Osteoblast (primary cell): ENCODE data around the gene CSTPP1. TPM values are rescaled to one million over a fixed set of nuclear protein-coding genes. Genes with fewer than 3 reads are reported as not detected.
"Not testable (repeated sequence)": the region's sequence is repeated elsewhere in the genome, so short reads cannot be mapped to it uniquely, and the experiment has no call there.

Experiments
- DNase-seq: peaks from one replicate; pipeline ENCODE4 v3.0.0; 2011; ENCODE audit warnings: low spot score, mixed read lengths; ENCODE audit not compliant: insufficient read length; ENCODE audit errors: missing footprints
- H2AFZ ChIP-seq: 2 replicates; pipeline ENCODE4 v1.6.0; 2011; ENCODE audit warnings: mild to moderate bottlenecking, low read length
- H3K27ac ChIP-seq: 2 replicates; pipeline ENCODE4 v1.5.1; 2011; ENCODE audit warnings: mild to moderate bottlenecking, low read depth, low read length, moderate library complexity
- H3K27me3 ChIP-seq: 2 replicates; pipeline ENCODE4 v1.6.0; 2012; ENCODE audit warnings: mild to moderate bottlenecking, control low read depth, inconsistent platforms, low read length, moderate library complexity; ENCODE audit not compliant: insufficient read depth
- H3K36me3 ChIP-seq: 2 replicates; pipeline ENCODE4 v1.5.1; 2011; ENCODE audit warnings: mild to moderate bottlenecking, low read length, control low read depth, moderate library complexity; ENCODE audit not compliant: insufficient read depth
- H3K4me1 ChIP-seq: 2 replicates; pipeline ENCODE4 v1.5.1; 2011; ENCODE audit warnings: mild to moderate bottlenecking, low read length, control low read depth, moderate library complexity; ENCODE audit not compliant: insufficient read depth
- H3K4me2 ChIP-seq: 2 replicates; pipeline ENCODE4 v1.6.0; 2011; ENCODE audit warnings: mild to moderate bottlenecking, low read length; ENCODE audit not compliant: insufficient read depth
- H3K4me3 ChIP-seq: fragments of 200-600 bp; sonication (generic); 3 replicates; pipeline ENCODE4 v1.5.1; 2012; ENCODE audit warnings: mild to moderate bottlenecking, low read length, inconsistent platforms; ENCODE audit not compliant: insufficient read depth
- H3K79me2 ChIP-seq: 2 replicates; pipeline ENCODE4 v1.6.0; 2012; ENCODE audit warnings: mild to moderate bottlenecking, low read length, control low read depth, inconsistent platforms; ENCODE audit not compliant: insufficient read depth
- H3K9me3 ChIP-seq: 2 replicates; pipeline ENCODE4 v1.5.1; 2011; ENCODE audit warnings: low read depth, low read length, control low read depth
- H4K20me1 ChIP-seq: 2 replicates; pipeline ENCODE4 v1.6.0; 2012; ENCODE audit warnings: mild to moderate bottlenecking, low read length, control low read depth; ENCODE audit not compliant: insufficient read depth
- total RNA-seq: library from RNA; depleted of rRNA; stranded (reverse); fragments of >200 nt; gene quantifications from 2 replicates; pipeline ENCODE4 v1.2.3, GENCODE V29; 2012
- TF ChIP-seq, protein P1 (sequence below): IDR thresholded peaks from 2 replicates; pipeline ENCODE4 v1.5.1; 2011; ENCODE audit warnings: mild to moderate bottlenecking, low read depth, low read length, moderate library complexity; ENCODE audit errors: extremely low read depth

CSTPP1 gene
- total RNA-seq, 1 donor = 27.1 TPM

DNA sequence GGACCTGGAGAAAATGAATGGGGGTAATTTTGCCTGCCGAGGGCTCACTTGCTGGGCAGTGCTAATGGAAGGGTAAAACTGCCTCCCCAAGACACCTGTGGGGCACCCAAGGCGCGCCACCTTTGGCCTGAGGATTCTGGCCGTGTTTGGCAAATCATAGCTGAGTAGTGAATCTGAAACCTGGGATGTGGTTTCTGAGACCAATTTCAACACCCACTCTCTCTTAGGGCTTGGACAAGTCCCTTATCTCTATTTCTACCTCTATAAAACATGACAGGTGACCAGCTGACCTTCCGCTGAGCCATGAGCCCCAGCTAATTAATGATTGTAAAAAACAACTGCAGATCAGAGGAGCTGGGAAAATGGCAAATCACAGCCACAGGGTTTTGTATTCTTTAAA is 251.2 kb downstream of the CSTPP1 start:
- peak overlapping the region; percentile 77 for H3K4me3 ChIP-seq
- peaks cover 31% of the 10 kb centered on the region for H3K4me1 ChIP-seq
- peak; percentile 73 for DNase-seq
- no peaks in the 10 kb centered on the region for H3K27me3 ChIP-seq
- no peaks in the 10 kb centered on the region for H3K9me3 ChIP-seq
- H2AFZ ChIP-seq = peak overlapping the region; percentile 68
- H3K4me2 ChIP-seq = peak overlapping the region; percentile 79
- H3K79me2 ChIP-seq = peaks cover 2% of the 10 kb centered on the region
- no peaks in the 10 kb centered on the region for H3K36me3 ChIP-seq
- no peaks in the 10 kb centered on the region for H4K20me1 ChIP-seq
- TF ChIP-seq, protein P1, sequence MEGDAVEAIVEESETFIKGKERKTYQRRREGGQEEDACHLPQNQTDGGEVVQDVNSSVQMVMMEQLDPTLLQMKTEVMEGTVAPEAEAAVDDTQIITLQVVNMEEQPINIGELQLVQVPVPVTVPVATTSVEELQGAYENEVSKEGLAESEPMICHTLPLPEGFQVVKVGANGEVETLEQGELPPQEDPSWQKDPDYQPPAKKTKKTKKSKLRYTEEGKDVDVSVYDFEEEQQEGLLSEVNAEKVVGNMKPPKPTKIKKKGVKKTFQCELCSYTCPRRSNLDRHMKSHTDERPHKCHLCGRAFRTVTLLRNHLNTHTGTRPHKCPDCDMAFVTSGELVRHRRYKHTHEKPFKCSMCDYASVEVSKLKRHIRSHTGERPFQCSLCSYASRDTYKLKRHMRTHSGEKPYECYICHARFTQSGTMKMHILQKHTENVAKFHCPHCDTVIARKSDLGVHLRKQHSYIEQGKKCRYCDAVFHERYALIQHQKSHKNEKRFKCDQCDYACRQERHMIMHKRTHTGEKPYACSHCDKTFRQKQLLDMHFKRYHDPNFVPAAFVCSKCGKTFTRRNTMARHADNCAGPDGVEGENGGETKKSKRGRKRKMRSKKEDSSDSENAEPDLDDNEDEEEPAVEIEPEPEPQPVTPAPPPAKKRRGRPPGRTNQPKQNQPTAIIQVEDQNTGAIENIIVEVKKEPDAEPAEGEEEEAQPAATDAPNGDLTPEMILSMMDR = no peak
- H3K27ac ChIP-seq = peak overlapping the region; percentile 3

DNA sequence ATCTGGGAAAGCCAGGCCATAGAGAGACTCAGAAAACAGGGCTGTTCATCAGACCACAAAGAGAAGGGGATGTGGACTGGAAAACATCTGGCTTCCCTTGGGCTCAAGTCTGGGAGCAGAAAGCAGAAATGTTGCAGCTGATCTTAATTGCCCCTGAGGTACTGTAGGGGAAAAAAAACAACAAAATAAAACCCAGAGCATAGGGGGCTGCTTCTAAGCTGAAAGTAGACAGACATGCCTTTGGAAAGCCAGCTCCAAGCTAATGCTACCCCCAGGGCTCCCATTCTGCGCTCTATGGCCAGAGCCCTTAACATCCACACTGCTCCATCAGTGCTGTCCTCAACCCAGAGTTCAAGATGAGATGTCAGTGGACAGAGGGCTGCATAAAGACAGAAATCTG is 251.7 kb downstream of the CSTPP1 start:
- H3K4me2 ChIP-seq = no peak overlapping the region
- H3K4me1 ChIP-seq = peaks cover 31% of the 10 kb centered on the region
- TF ChIP-seq, protein P1 = no peak
- H4K20me1 ChIP-seq = no peaks in the 10 kb centered on the region
- H3K79me2 ChIP-seq = peaks cover 2% of the 10 kb centered on the region
- no peaks in the 10 kb centered on the region for H3K27me3 ChIP-seq
- no peaks in the 10 kb centered on the region for H3K9me3 ChIP-seq
- no peaks in the 10 kb centered on the region for H3K36me3 ChIP-seq
- no peak overlapping the region for H2AFZ ChIP-seq
- H3K4me3 ChIP-seq = no peak overlapping the region
- peak; percentile 68 for DNase-seq
- H3K27ac ChIP-seq = peak overlapping the region; percentile 3

DNA sequence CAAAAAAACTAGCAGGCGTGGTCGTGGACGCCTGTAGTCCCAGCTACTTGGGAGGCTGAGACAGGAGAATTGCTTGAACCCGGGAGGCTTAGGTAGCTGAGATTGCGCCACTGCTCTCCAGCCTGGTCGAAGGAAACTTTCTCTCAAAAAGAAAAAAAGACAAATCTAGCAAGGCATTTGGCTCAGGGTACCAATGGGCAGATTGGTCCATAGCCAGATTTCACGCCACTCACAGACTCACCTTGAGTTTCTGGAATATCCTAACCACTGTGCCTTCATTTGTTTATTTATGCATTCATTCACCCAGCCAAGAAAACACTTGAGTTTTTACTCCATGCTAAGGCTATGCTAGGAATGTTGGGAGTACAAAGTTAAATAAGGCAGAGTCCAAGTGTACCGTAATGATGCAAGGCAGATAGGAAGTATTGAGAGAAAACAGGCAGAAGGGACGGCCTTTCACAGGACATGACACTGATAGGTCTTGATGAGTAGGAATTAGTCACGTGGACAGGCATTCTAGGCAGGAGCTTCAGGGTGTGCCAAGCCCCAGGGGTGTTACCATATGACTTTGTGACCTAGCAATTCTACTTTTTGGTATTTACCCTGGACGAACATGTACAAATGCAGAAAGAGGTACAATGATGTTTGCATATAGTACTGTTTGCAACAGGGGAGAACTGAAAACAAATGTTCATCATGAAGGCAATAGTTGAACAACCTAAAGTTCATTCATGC is 252.7 kb downstream of the CSTPP1 start:
- DNase-seq = peak; percentile 92
- H3K27me3 ChIP-seq = no peaks in the 10 kb centered on the region
- no peak overlapping the region for H3K4me3 ChIP-seq
- peaks cover 31% of the 10 kb centered on the region for H3K4me1 ChIP-seq
- H3K79me2 ChIP-seq = no peaks in the 10 kb centered on the region
- no peaks in the 10 kb centered on the region for H3K9me3 ChIP-seq
- no peak overlapping the region for H2AFZ ChIP-seq
- peak overlapping the region; percentile 30 for H3K27ac ChIP-seq
- no peaks in the 10 kb centered on the region for H4K20me1 ChIP-seq
- TF ChIP-seq, protein P1 = no peak
- H3K36me3 ChIP-seq = no peaks in the 10 kb centered on the region
- H3K4me2 ChIP-seq = peak overlapping the region; percentile 41

DNA sequence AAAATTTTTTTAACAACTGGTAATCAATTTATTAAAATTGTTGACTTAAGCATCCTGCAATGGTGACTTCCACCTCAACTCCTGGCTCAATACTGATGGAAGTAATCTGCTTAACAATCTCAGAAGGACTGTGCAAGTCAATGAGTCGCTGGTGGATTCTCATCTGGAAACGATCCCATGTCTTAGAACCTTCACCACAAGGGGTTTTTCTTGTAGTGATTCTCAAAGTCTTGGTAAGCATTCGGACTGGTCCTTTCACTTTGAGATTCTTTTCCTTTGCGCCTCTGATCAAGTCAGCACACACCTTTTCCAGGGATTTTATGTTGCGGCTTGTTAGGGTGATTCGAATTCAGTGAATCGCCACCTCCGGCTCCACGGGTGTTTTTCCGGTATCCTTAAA is 254.6 kb downstream of the CSTPP1 start:
- not testable (repeated sequence) for H3K9me3 ChIP-seq, H3K27ac ChIP-seq, H3K79me2 ChIP-seq, H3K36me3 ChIP-seq, DNase-seq, H3K4me2 ChIP-seq, H2AFZ ChIP-seq, H3K4me3 ChIP-seq, H4K20me1 ChIP-seq, H3K27me3 ChIP-seq
- peaks cover 27% of the 10 kb centered on the region for H3K4me1 ChIP-seq
